ENCODE data around the gene AFDN.

Gene AFDN

DNA sequence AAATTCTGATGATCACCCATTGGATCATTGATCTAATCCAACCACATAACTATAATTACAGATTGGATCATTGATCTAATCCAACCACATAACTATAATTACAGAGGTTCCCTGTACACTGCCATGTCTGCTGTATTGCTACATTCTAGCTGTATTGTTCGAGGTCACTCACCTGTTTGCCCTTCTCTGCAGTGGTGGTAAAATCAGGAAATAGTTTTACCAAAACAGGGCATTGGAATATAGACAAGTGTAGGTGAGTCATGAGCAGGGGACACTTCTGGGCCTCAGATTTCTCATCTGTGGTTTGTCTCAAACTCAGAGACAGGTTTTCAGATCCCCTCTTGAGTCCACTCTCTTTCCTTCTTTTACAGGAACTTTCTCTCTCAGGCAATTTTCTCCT is 9.0 kb upstream of the AFDN start:
- DNase-seq (ENCODE audit: low read depth, low spot score), result no peak

- DNase-seq (ENCODE audit: low read depth, low spot score), result no peak
Observed at GRCh38 chr6:167819576-167819975, 7.1 kb upstream of the AFDN start.

DNA sequence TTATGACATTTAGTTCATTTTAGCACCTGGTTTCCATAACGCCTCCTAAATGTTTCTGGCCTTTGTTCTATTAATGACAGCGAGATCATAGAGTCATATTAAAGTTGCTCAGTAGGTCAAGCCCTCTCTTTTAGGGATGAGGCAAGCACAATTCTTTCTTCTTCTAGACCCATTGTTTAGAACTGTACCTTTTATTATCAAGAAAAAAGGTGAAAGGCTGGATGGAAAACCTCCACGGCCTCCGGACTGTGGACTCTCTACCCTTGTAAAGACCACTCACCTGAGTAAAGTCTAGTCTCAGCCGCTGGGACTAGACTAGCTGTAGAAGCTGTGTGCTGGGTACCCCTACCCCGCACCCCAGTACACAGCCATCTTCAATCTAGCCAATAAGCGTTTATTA is 6.0 kb upstream of the AFDN start:
- DNase-seq (ENCODE audit: low read depth, low spot score), result no peak

DNA sequence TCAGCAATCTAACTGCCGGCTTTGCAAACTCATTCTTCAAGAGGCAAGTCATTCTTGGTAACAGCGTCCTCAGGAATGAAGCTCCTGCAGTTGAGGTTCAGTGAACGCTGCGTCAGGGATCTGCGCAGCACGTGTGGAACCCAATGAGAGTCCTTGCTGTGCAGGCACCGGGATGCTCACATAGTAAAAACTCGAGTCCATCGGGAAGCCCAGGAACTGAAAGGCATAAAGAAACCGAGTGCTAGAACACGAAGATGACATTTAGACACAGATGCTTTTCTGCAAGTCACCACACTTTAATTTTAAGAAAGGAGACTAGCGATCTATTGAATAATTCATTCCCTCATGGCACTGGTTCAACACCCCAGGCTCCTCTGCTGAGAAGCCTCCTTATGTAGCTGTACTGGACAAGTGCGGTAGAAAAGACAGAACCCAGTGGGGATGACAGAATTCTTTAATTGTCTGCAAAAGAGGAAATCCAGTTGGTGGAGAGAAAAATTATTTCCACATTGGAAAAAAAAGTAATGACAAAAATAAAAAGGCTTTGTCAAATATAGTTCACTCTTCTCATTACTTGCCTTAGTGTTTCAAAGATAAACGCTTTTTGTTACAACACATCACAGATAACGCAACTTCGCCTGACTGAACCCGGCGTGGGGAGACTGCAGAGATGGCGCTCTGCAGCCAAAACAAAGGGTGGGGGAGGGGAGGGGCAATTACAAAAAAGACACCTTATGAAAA is 1.9 kb upstream of the AFDN start:
- no peak for DNase-seq (ENCODE audit: low read depth, low spot score)

DNA sequence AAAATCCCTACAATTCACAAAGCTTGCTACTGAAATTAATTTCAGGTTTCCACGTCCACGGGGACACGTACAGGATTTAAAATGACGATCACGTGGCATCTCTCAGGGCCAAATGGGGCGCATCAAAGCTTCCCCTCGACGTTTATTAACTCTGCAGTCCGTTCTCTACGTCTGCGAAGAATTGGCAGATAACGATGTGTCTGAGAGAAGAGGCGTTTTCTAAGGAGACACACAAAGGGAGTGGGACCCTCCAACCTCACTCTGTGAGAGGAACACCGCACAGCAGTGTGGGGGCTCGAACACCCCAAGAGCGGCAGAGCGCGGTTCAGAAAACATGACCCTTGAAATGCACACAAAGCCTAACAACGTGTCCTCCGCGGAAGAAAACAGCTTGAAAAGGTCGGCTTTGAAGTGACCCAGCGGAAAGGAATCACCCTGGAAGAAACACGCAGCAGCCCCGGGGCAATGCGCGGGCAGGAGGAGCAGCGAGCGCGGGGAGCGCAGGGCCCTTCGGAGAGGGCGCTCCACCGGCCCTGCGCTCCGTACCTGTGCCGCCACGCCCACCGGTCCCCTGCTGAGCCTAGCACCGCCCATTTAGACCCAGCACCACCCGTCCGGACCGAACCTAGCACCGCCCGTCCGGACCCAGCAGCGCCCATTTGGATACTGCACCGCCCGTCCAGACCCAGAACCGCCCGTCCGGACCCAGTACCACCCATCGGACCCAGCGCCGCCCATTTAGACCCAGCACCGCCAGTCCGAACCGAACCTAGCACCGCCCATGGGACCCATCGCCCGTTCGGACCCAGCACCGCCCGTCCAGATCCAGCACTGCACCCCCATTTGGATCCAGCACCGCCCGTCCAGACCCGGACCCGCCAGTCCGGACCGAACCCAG is 1.1 kb upstream of the AFDN start:
- peak; percentile 89 for DNase-seq (ENCODE audit: low read depth, low spot score)

- DNase-seq (ENCODE audit: low read depth, low spot score), result peak; percentile 59
Observed at GRCh38 chr6:167826230-167826895, 348 bp upstream of the AFDN start.

DNA sequence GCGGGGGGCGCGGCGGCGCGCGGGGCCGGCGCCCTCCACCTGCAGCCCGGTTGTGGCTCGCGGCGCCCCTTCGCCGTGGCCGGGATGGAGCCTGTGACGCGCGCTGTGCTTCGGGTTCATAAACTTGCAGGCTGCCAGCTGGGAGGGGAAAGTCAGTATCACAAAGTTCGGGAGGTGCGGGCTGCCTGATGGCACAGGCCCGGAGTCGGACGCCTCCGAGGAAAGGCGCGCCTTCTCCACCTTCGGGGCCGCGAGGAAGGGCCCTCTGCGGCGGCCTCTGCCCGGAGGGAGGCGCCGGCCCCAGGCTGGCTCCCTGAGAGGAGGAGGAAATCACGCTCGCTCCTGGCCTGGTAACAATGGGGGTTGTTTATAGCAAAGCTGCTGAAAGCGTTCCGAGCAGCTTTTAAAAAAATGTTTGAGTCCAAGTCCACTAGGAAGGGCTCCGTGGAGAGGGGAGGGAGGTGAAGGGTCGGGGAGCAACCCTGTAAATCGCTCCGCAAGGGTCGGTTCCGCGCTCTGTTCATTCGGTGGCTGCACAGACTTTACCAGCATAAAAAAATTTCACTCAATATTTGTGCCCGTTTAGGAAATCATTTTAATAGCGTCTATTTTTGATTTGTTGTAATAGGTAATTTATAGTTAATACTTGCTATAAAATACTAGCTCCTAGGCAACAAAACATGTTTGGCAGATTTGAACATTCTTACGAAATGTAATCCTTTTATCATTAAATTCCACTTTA is 1.0 kb downstream of the AFDN start:
- DNase-seq (ENCODE audit: low read depth, low spot score), result peak; percentile 79

GRCh38 chr6:167828325-167828956 is 1.7 kb downstream of the AFDN start:
- no peak for DNase-seq (ENCODE audit: low read depth, low spot score)

- DNase-seq (ENCODE audit: low read depth, low spot score), result no peak
Observed at GRCh38 chr6:167829513-167829912, 2.8 kb downstream of the AFDN start.

DNA sequence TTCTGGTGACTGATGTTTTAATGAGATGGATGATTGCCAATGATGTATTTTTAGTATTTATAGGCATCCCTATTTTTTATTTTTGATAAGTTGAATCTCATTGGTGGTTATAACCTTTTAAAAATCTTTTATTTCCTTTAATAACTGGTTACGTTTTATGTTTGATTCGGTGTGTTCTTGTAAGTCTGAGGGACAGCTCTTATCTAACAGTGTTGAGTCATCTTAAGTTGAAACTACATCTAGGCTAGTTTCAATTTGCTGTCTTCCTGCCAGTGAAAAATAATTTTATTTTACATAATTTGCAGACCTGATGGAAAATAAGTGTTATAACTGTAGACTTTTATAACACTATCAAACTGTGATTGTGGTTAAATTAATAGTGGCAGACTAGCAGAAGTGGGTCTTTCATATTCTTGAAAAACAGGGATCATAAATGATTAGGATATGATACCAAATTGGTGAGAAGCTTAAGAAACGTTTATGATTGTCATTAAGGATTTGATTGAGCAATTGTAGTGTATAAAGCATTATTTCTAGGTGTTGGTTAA is 4.6 kb downstream of the AFDN start:
- no peak for DNase-seq (ENCODE audit: low read depth, low spot score)

GRCh38 chr6:167832497-167833395 is 6.0 kb downstream of the AFDN start:
- DNase-seq (ENCODE audit: low read depth, low spot score), result no peak

DNA sequence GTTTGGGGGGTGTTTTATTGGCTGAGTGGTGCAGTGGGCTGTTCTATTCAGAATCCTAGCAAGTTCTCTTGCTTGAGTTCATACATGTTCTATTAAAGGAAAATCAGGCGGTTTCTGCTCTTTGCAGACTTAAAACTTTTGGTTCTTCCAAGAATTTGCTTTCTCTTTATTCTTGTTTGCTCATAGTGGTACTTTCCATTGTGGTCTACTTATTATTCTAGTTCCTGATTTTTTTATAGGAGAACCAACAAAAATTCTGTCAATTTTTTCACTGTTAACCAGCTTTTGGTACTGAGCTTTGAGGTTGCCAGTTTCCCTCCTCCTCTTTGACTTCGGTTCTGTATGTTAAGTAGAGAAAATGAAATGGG is 6.7 kb downstream of the AFDN start:
- DNase-seq (ENCODE audit: low read depth, low spot score), result no peak

DNA sequence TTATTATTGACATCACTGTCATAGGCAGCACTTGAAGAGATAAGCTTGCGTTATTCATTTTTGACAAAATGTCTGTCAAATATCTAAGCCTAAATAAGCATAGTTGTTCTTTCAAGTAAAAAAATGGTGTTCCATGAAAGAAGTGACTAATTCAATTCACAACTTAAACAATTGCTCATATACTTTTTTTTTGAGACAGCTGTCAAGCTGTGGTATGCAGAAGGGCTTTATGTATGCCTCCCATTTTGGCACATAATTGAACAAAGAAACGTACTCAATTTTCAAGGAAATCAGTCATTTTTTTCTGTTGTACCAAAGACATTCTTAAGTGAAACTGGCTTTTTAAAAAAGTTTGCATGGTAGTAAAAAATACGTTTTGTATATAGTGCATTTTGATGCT is 8.5 kb downstream of the AFDN start:
- DNase-seq (ENCODE audit: low read depth, low spot score), result no peak

GRCh38 chr6:167836721-167837120 is 10.0 kb downstream of the AFDN start:
- no peak for DNase-seq (ENCODE audit: low read depth, low spot score)

DNA sequence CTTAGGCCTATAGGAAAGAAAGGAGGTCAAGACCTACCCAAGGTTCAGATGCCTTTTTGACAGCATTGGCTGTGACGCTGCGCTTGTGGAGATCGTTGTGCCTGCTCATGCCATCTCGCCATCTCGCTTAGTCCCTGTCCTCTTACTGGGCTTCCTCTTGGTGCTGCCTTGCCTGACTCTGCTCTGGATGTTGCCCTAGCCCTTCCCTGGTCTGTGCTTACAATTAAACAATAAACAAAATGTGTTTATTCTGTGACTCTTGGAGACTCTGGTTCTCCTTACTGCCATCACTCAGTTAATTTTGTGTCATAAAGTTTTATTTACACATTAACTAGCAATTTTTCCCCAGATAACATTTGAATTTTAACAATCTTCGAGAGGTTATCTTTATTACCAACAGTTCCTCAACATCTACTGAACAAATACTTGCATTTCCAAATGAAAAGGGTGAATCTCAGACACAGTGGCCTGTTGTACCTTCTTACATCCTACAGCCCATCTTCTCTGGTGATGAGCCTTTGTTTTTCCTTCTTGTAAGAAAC is 11.6 kb downstream of the AFDN start:
- DNase-seq (ENCODE audit: low read depth, low spot score), result no peak

DNA sequence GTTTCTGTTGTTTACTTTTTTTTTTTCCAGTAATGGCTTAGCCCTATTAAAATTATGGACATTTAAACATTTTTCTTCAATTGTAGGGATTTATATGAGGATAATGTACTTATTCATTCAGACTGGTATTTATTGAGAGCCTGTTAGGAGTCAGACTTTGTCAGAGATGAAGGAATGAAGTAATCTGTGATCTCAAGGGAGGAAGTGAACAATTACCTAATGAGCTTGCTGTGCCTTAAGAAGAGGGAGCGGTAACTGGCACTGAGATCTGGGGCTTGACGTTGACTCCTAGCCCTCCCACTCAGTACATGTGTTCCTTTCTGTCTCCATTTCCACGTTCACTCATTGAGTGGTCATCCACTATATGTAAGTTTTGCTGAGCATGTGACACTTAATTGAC is 12.6 kb downstream of the AFDN start:
- DNase-seq (ENCODE audit: low read depth, low spot score), result no peak

GRCh38 chr6:167839755-167840154 is 13.0 kb downstream of the AFDN start:
- no peak for DNase-seq (ENCODE audit: low read depth, low spot score)

- no peak for DNase-seq (ENCODE audit: low read depth, low spot score)
Observed at GRCh38 chr6:167840160-167840525, 13.4 kb downstream of the AFDN start.

DNA sequence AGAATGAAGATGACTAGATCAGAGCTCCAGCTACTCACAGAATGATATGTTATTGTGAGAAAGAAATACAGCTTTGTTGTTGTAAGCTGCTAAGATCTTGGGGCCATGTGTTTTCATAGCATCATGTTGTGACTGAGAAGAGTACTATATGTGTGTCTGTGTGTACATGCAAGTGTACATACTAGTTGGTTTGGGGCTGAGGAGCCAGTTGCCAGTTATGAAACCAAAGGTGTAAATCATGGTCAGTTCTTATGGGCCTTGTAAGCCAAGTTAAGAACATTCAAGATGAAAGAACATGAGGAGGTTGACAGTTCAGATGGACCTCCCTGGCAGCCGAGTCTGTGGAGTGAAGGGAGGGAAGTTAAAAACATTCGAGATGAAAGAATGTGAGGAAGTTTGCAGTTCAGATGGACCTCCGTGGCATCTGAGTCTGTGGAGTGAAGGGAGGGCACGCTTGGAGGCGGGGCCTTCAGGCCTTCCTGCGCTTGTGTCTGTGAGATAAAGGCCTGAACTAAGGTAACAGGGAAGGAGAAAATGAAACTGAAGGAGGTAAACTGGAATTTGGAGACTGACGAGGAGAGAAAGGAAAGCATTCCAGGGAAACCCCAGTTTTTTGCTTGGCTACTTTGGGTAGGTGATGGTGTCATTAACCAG is 13.9 kb downstream of the AFDN start:
- peak; percentile 54 for DNase-seq (ENCODE audit: low read depth, low spot score)
